Naive thymus-derived CD4-positive, alpha-beta T cell (primary cell): Measurements from ENCODE around the gene ATRN. TPM values are rescaled to one million over a fixed set of nuclear protein-coding genes. Genes with fewer than 3 reads are reported as not detected.

Source experiments
- ATAC-seq: fragments of 150-1000 bp; cut with Tn5 transposase; 2 replicates; pipeline ENCODE4 v1.10.0; 2021; ENCODE audit warnings: mild to moderate bottlenecking, moderate library complexity
- CTCF ChIA-PET: fragments of 350-600 bp; sonication (Branson Sonifier 250); formaldehyde crosslinking; loops from one replicate; lab custom pipeline; 2021; ENCODE audit warnings: antibody characterized with exemption; lab: Charles Lee
- POLR2A ChIA-PET: fragments of 350-600 bp; sonication (Branson Sonifier 250); formaldehyde crosslinking; loops from one replicate; lab custom pipeline; 2021; ENCODE audit warnings: antibody characterized with exemption, inconsistent platforms; lab: Charles Lee
- DNase-seq, 9 donors: peaks; one replicate each; pipeline versions ENCODE4 v3.0.0 to v3.0.0-alpha.2; 2020 to 2022; ENCODE audit warnings: mixed read lengths in 1 of 9
- H3K27ac ChIP-seq: one replicate; pipeline ENCODE4 v1.7.0; 2013; ENCODE audit warnings: mild to moderate bottlenecking, low read depth, low read length, moderate library complexity
- H3K27me3 ChIP-seq, 2 donors: one replicate each; pipeline ENCODE4 v1.7.0; 2013; ENCODE audit warnings: low read length in 2 of 2, mild to moderate bottlenecking in 2 of 2, moderate library complexity in 2 of 2; ENCODE audit not compliant: control insufficient read depth in 2 of 2, insufficient read depth in 2 of 2
- H3K36me3 ChIP-seq, 3 experiments: 1 replicate in 2 of 3; 2 replicates in 1 of 3; pipeline ENCODE4 v1.7.0; 2013; ENCODE audit warnings: low read length in 3 of 3, mild to moderate bottlenecking in 3 of 3, moderate library complexity in 1 of 3; ENCODE audit not compliant: insufficient read depth in 3 of 3, control insufficient read depth in 2 of 3
- H3K4me1 ChIP-seq, 2 donors: one replicate each; pipeline ENCODE4 v1.7.0; 2013; ENCODE audit warnings: low read length in 2 of 2, mild to moderate bottlenecking in 2 of 2, moderate library complexity in 1 of 2; ENCODE audit not compliant: control insufficient read depth in 2 of 2, insufficient read depth in 2 of 2
- H3K4me3 ChIP-seq: 2 replicates; pipeline ENCODE4 v1.7.0; 2013; ENCODE audit warnings: mild to moderate bottlenecking, low read length
- H3K9me3 ChIP-seq, 3 experiments: 1 replicate in 2 of 3; 2 replicates in 1 of 3; pipeline ENCODE4 v1.7.0; 2013; ENCODE audit warnings: low read length in 3 of 3; ENCODE audit not compliant: control insufficient read depth in 2 of 3
- H3K27ac Mint-ChIP-seq, 9 donors: one replicate each; pipeline ENCODE4 v1.8.0; 2020 to 2022; ENCODE audit warnings: mixed read lengths in 9 of 9, mild to moderate bottlenecking in 8 of 9, moderate library complexity in 5 of 9, inconsistent platforms in 2 of 9
- H3K27me3 Mint-ChIP-seq, 5 donors: one replicate each; pipeline ENCODE4 v1.8.0; 2021 to 2022; ENCODE audit warnings: mixed read lengths in 5 of 5, mild to moderate bottlenecking in 1 of 5
- H3K36me3 Mint-ChIP-seq, 5 donors: one replicate each; pipeline ENCODE4 v1.8.0; 2020 to 2022; ENCODE audit warnings: mixed read lengths in 5 of 5, mild to moderate bottlenecking in 3 of 5, inconsistent platforms in 1 of 5
- H3K4me1 Mint-ChIP-seq, 7 donors: one replicate each; pipeline ENCODE4 v1.8.0; 2020 to 2022; ENCODE audit warnings: mixed read lengths in 7 of 7, mild to moderate bottlenecking in 3 of 7, inconsistent platforms in 1 of 7
- H3K4me3 Mint-ChIP-seq, 10 donors: one replicate each; pipeline ENCODE4 v1.8.0; 2020 to 2022; ENCODE audit warnings: mild to moderate bottlenecking in 10 of 10, mixed read lengths in 10 of 10, moderate library complexity in 6 of 10, inconsistent platforms in 2 of 10
- H3K9me3 Mint-ChIP-seq, 11 donors: one replicate each; pipeline ENCODE4 v1.8.0; 2020 to 2022; ENCODE audit warnings: mixed read lengths in 11 of 11, mild to moderate bottlenecking in 4 of 11, inconsistent platforms in 1 of 11, moderate library complexity in 1 of 11
- intact Hi-C, 2 donors: fragments of 100-400 bp; cut with micrococcal nuclease; formaldehyde crosslinking; loops; one replicate each; pipeline ENCODE4 v1.15.1; 2023
- polyA plus RNA-seq, 2 donors: library from polyadenylated mRNA; unstranded; fragments of 300-500 nt; fragmentation: Illumina TruSeq; gene quantifications; one replicate each; pipeline ENCODE4 v1.2.3, GENCODE V29; 2021
- total RNA-seq, 6 experiments: library from RNA in 5 of 6; stranded (reverse) in 5 of 6; gene quantifications; 1 replicate in 5 of 6; 2 replicates in 1 of 6; pipeline ENCODE4 v1.2.3 and lab custom pipeline; 2021 to 2026

ATRN gene
- total and polyA plus RNA-seq, 7 experiments from 2014 or later = 9.2 to 17.5 (median 12.9) TPM

DNA sequence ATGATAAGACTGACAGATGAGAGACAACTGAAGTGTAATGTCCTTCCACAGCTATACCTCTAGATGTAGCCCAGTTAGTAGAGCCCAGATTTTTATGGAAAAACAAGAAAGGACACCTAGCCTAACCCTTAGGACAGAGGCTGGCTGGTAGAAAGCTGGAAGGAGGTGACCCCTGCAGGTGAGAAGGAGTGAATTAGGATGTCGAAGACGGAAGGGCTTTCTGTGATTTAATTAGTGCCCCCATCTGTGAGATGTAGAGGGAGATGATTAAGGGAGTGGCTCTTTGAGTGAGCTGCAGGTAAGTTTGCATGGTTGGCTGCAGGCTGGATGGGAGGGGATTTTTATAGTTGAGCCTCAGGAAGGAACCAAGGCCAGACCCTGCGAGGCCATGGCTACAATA is 109.6 kb downstream of the ATRN start:
- H3K27ac ChIP-seq = no peak overlapping the region
- ChIA-PET CTCF (no interaction called here), POLR2A (no interaction called here)
- H3K9me3 ChIP-seq = no peaks in the 10 kb centered on the region
- no peak for DNase-seq
- Mint-ChIP-seq H3K4me1 (peaks cover 0 to 2% (median 0%) of the 10 kb centered on the region in 7 donors), H3K9me3 (no peaks in the 10 kb centered on the region), H3K27me3 (no peaks in the 10 kb centered on the region), H3K4me3 (no peak overlapping the region), H3K27ac (no peak overlapping the region), H3K36me3 (peaks cover 1 to 81% (median 52%) of the 10 kb centered on the region in 5 donors)
- no peak for ATAC-seq
- peaks cover 14 to 88% (median 20%) of the 10 kb centered on the region in 3 experiments for H3K36me3 ChIP-seq
- no peak overlapping the region for H3K4me3 ChIP-seq
- no peaks in the 10 kb centered on the region for H3K4me1 ChIP-seq
- no peaks in the 10 kb centered on the region for H3K27me3 ChIP-seq
- intact Hi-C loops = no loop called here

DNA sequence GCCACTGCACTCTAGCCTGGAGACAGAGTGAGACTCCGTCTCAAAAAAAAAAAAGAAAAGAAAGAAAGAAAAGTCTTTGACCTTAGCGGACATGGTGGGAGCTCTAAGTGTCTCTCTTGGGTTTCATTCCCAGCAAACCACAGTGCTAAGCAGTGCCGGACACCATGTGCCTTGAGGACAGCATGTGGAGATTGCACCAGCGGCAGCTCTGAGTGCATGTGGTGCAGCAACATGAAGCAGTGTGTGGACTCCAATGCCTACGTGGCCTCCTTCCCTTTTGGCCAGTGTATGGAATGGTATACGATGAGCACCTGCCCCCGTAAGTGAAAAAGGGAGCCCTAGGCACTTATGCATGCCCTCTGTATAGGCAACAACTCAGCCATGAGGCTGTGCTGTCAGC is 112.9 kb downstream of the ATRN start:
- Histone ChIP-seq H3K36me3 (peaks cover 0 to 63% (median 14%) of the 10 kb centered on the region in 3 experiments), H3K4me1 (no peaks in the 10 kb centered on the region), H3K4me3 (no peak overlapping the region), H3K27me3 (no peaks in the 10 kb centered on the region), H3K9me3 (no peaks in the 10 kb centered on the region), H3K27ac (no peak overlapping the region)
- Mint-ChIP-seq H3K4me1 (no peaks in the 10 kb centered on the region), H3K4me3 (no peak overlapping the region), H3K9me3 (no peaks in the 10 kb centered on the region), H3K36me3 (peaks cover 11 to 79% (median 61%) of the 10 kb centered on the region in 5 donors), H3K27ac (no peak overlapping the region), H3K27me3 (no peaks in the 10 kb centered on the region)
- intact Hi-C loops = no loop called here
- ChIA-PET CTCF (interaction anchor here (0.6 kb wide), 1 partner anchor 1217 kb away, joined by 3 read pairs; no protein-coding TSS in a partner anchor), POLR2A (no interaction called here)
- no peak for DNase-seq
- ATAC-seq = no peak

DNA sequence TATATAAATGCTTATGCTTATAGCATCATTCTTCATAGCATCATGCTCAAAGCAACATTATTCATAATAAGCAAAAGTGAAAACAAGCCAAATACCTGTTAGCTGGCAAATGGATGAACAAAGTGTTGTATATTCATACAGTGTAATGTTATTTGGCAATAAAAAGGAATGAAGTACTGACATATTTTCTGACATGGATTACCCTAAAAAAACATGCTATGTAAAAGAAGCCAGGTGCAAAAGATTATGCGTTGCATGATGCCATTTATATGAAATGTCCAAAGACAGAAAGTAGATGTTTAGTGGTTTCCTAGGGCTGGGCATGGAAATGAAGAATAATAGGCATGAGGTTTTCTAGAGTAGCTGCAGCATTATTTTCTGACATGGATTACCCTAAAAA is 115.3 kb downstream of the ATRN start:
- Histone ChIP-seq H3K27me3 (no peaks in the 10 kb centered on the region), H3K4me1 (no peaks in the 10 kb centered on the region), H3K4me3 (no peak overlapping the region), H3K27ac (no peak overlapping the region), H3K9me3 (no peaks in the 10 kb centered on the region), H3K36me3 (peaks cover 0 to 46% (median 14%) of the 10 kb centered on the region in 3 experiments)
- H3K27me3 Mint-ChIP-seq = no peaks in the 10 kb centered on the region
- POLR2A ChIA-PET = no interaction called here
- CTCF ChIA-PET = no interaction called here
- H3K9me3 Mint-ChIP-seq = no peaks in the 10 kb centered on the region
- no peak overlapping the region for H3K4me3 Mint-ChIP-seq
- DNase-seq = no peak
- no peaks in the 10 kb centered on the region for H3K4me1 Mint-ChIP-seq
- no peak overlapping the region for H3K27ac Mint-ChIP-seq
- intact Hi-C loops = no loop called here
- ATAC-seq = no peak
- H3K36me3 Mint-ChIP-seq = peaks cover 11 to 78% (median 57%) of the 10 kb centered on the region in 5 donors

GRCh38 chr20:3590164-3590563 is 119.3 kb downstream of the ATRN start:
- CTCF ChIA-PET = no interaction called here

GRCh38 chr20:3592931-3593330 is 122.1 kb downstream of the ATRN start:
- H3K36me3 Mint-ChIP-seq = peaks cover 15 to 72% (median 41%) of the 10 kb centered on the region in 5 donors

More at GRCh38 chr20:3590164-3590563, 119.3 kb downstream of the ATRN start:
- POLR2A ChIA-PET = no interaction called here
- ATAC-seq (no peak), DNase-seq (no peak)
- Mint-ChIP-seq H3K9me3 (no peaks in the 10 kb centered on the region), H3K27me3 (no peaks in the 10 kb centered on the region), H3K4me3 (no peak overlapping the region), H3K4me1 (no peaks in the 10 kb centered on the region), H3K36me3 (peaks cover 18 to 74% (median 54%) of the 10 kb centered on the region in 5 donors), H3K27ac (no peak overlapping the region)
- intact Hi-C loops = no loop called here
- H3K27ac ChIP-seq = no peak overlapping the region
- no peaks in the 10 kb centered on the region for H3K9me3 ChIP-seq
- H3K4me3 ChIP-seq = no peak overlapping the region
- H3K4me1 ChIP-seq = no peaks in the 10 kb centered on the region
- no peaks in the 10 kb centered on the region for H3K27me3 ChIP-seq
- H3K36me3 ChIP-seq = peaks cover 3 to 46% (median 24%) of the 10 kb centered on the region in 3 experiments

DNA sequence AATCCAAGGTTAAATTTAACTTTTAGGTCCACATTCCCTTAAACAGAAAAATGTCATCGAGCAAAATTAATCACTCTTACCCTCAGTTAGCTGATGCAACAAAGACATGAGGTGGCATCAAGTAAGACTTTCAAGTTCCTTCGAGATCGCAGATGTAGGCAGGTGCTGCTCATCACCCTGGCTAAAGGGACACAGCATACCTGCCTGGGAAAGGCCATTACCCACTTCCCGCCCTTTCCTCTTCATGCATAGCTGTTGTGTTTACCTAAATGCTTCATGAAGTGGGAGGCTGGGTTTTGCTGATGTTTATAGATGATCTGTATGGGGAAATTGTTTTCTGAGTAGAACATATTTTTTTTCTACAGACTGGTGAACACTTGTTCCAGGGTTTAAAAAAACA is 124.7 kb downstream of the ATRN start:
- ChIA-PET CTCF (no interaction called here), POLR2A (no interaction called here)
- H3K27me3 Mint-ChIP-seq = no peaks in the 10 kb centered on the region
- Histone ChIP-seq H3K9me3 (no peaks in the 10 kb centered on the region), H3K36me3 (peaks cover 10 to 69% (median 36%) of the 10 kb centered on the region in 3 experiments), H3K4me1 (no peaks in the 10 kb centered on the region), H3K27ac (no peak overlapping the region), H3K4me3 (no peak overlapping the region), H3K27me3 (no peaks in the 10 kb centered on the region)
- intact Hi-C loops = no loop called here
- H3K4me1 Mint-ChIP-seq = no peaks in the 10 kb centered on the region
- H3K27ac Mint-ChIP-seq = no peak overlapping the region
- H3K36me3 Mint-ChIP-seq = peaks cover 13 to 72% (median 51%) of the 10 kb centered on the region in 5 donors
- DNase-seq (no peak), ATAC-seq (no peak)
- no peak overlapping the region for H3K4me3 Mint-ChIP-seq
- H3K9me3 Mint-ChIP-seq = no peaks in the 10 kb centered on the region

More at GRCh38 chr20:3592931-3593330, 122.1 kb downstream of the ATRN start:
- intact Hi-C loops = no loop called here
- ChIA-PET POLR2A (no interaction called here), CTCF (no interaction called here)
- no peaks in the 10 kb centered on the region for H3K27me3 Mint-ChIP-seq
- H3K4me3 ChIP-seq = no peak overlapping the region
- no peaks in the 10 kb centered on the region for H3K4me1 ChIP-seq
- no peaks in the 10 kb centered on the region for H3K4me1 Mint-ChIP-seq
- H3K27me3 ChIP-seq = no peaks in the 10 kb centered on the region
- H3K9me3 ChIP-seq = no peaks in the 10 kb centered on the region
- DNase-seq (no peak), ATAC-seq (no peak)
- no peak overlapping the region for H3K4me3 Mint-ChIP-seq
- H3K36me3 ChIP-seq = peaks cover 10 to 56% (median 29%) of the 10 kb centered on the region in 3 experiments
- H3K27ac ChIP-seq = no peak overlapping the region
- no peak overlapping the region for H3K27ac Mint-ChIP-seq
- no peaks in the 10 kb centered on the region for H3K9me3 Mint-ChIP-seq

DNA sequence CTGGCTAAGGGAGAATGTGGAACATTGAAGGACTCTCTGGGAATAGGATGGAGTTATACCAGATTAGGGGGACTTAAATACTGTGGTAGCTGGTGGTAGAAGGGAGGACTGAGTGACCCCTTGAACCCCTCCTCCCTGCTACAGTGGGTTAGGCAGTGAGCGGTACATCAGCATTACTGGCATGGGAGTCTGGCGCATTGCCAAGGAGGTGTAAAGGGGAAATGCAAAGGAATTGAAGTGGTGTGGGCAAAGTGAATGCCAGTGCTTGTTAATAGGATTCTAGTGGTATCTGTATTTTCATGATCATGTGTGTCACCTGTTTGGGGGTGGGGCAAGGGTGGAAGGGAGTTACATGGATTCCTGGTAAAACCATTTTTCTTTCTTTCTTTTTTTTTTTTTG is 132.3 kb downstream of the ATRN start:
- Histone ChIP-seq H3K9me3 (no peaks in the 10 kb centered on the region), H3K4me3 (no peak overlapping the region), H3K36me3 (peaks cover 0 to 25% (median 15%) of the 10 kb centered on the region in 3 experiments), H3K27me3 (no peaks in the 10 kb centered on the region), H3K4me1 (no peaks in the 10 kb centered on the region), H3K27ac (no peak overlapping the region)
- Mint-ChIP-seq H3K36me3 (peaks cover 18 to 68% (median 43%) of the 10 kb centered on the region in 5 donors), H3K27ac (no peak overlapping the region), H3K9me3 (no peaks in the 10 kb centered on the region), H3K27me3 (no peaks in the 10 kb centered on the region), H3K4me3 (no peak overlapping the region), H3K4me1 (peaks cover 0 to 2% (median 0%) of the 10 kb centered on the region in 7 donors)
- DNase-seq (no peak), ATAC-seq (no peak)
- CTCF ChIA-PET = interaction anchor here (0.7 kb wide), 1 partner anchor 9 kb away, joined by 4 read pairs; no protein-coding TSS in a partner anchor
- intact Hi-C loops = no loop called here
- POLR2A ChIA-PET = no interaction called here
